ENCODE data around the gene CNST.
"Not testable (repeated sequence)": the region's sequence is repeated elsewhere in the genome, so short reads cannot be mapped to it uniquely, and the experiment has no call there.

CNST gene

GRCh38 chr1:246583448-246584185 is 17.4 kb downstream of the CNST start:
- DNase-seq: no peak

GRCh38 chr1:246587032-246587431 is 20.8 kb downstream of the CNST start:
- DNase-seq: no peak

GRCh38 chr1:246587606-246588005 is 21.4 kb downstream of the CNST start:
- no peak for DNase-seq

DNA sequence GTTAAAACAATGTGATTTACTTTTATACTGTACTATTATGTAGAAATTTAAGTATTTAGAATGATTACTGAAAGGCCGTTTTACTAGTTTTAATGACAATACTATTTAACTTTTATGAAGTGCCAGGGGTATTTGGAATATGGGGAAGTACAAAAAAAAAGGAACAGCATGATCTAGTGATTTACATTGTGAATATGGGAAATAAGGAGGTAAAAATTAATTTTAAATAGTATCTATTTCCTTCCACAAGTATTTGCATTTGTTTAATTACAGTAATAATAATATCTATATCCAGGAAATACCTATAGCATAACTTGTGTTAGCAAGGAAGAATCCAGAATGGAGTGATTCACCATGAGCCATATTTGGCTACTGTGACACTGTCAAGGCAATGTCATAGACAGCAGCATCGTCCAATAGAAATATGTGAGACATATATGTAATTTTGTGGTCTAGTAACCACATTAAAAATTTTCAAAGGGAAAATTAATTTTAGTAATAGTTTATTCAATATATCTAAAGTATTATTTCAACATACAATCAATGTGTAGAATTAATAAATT is 22.0 kb downstream of the CNST start:
- no peak for DNase-seq

DNA sequence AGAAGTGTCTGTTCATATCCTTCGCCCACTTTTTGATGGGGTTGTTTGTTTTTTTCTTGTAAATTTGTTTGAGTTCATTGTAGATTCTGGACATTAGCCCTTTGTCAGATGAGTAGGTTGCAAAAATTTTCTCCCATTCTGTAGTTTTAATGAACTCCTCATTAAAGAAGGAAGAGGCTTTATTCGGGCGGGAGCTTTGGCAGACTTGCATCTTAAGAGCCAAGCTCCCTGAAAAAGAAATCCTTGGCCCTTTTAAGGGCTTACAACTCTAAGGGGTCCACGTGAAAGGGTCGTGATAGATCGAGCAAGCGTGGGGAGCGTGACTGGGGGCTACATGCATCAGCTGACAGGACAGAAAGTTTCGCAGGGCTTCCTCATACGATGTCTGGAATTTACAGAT is 23.7 kb downstream of the CNST start:
- DNase-seq: not testable (repeated sequence)

GRCh38 chr1:246591047-246591446 is 24.8 kb downstream of the CNST start:
- DNase-seq: no peak

GRCh38 chr1:246591504-246591903 is 25.2 kb downstream of the CNST start:
- peak; percentile 38 for DNase-seq

GRCh38 chr1:246591958-246592357 is 25.7 kb downstream of the CNST start:
- DNase-seq: no peak

GRCh38 chr1:246592695-246593094 is 26.4 kb downstream of the CNST start:
- no peak for DNase-seq

GRCh38 chr1:246595146-246595545 is 28.9 kb downstream of the CNST start:
- DNase-seq: no peak

DNA sequence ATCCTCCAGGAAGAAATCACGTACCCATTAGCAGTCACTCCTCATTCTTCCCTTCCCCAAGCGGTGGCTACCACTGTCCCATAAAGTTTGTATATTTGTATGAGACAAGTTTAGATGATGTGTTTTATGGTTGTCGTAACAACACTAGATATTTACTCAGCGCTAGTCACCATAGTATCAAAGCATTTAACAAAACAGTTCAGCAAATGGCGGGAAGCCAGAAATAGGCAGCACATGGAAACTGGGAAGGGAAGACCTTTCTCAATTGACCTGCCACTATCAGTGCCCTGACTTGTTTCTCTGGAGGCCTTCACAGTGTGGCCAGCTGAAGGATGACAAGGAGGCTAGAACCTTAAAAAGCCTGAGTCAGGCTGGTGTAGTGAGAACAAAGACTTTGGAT is 31.1 kb downstream of the CNST start:
- DNase-seq: no peak

DNA sequence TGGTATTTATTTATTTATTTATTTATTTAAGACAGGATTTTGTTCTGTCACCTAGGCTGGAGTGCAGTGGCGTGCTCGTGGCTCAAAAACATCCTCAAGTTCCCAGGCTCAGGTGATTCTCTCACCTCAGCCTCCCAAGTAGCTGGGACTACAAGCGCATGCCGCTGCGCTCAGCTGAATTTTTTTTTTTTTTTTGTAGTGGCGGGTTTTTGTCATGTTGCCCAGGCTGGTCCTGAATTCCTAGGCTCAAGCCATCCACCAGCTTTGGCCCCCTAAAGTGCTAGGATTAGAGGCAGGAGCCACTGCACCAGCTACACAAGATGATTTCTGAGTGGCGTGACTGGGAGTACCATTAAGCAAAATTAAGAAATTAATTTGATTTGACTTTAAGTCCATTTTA is 31.7 kb downstream of the CNST start:
- DNase-seq: no peak

DNA sequence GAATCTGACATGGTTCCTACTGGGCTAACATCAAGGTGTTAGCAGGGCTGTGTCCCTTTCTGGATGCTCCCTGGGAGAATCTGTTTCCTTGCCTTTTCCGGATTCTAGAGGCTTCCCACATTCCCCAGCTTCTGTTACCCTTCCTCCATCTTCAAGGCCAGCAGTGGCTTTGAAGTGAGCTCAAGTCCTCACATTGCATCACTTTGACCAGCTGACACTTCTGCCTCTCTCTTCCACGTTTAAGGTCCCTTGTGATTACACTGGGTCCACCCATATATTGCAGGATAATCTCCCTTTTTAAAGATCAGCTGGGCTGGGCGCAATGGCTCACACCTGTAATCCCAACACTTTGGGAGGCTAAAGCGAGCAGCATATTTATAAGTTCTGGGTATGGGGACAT is 33.1 kb downstream of the CNST start:
- DNase-seq: no peak

- DNase-seq: no peak
Measured at GRCh38 chr1:246600579-246600978, 34.3 kb downstream of the CNST start.

- peak; percentile 19 for DNase-seq
Measured at GRCh38 chr1:246602194-246602593, 35.9 kb downstream of the CNST start.

GRCh38 chr1:246605231-246605630 is 39.0 kb downstream of the CNST start:
- DNase-seq: not testable (repeated sequence)

- DNase-seq: no peak
Measured at GRCh38 chr1:246607462-246607861, 41.2 kb downstream of the CNST start.

DNA sequence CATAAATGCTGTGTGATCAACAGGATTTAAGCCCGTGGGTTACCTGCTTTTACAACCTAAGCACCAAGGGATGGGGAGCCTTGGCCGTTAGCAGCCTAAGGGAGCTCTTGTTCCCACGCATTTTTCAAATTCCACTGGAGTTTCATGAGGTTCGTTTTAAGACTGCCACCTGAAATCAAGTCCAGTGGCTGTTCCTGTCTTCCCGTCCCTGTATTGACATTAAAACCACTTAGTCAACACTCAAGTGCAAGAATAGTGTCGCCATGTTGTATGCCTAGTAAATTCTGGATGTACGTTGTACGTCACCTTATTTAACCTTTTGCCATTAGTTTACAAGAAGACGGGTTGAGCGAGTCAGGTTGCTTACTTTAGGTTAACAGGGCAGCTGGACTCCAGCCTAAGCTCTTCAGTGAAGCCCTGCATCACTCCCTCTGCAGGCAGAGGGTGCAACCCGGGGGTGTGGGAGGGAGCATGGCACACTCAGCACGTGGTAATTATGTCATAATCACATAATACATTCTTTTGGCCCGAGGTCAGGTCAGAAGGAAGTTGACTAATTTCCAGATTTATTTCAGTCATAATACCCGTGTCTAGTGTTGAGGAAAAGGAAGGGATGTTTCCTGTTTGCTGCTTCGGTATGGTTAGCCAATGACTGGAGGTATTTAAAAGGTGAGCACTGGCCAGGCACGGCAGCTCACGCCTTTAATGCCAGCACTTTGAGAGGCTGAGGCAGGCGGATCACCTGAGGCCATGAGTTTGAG is 42.5 kb downstream of the CNST start:
- DNase-seq: peak; percentile 52

- no peak for DNase-seq
Measured at GRCh38 chr1:246609632-246610031, 43.4 kb downstream of the CNST start.

GRCh38 chr1:246613096-246613758 is 47.0 kb downstream of the CNST start:
- DNase-seq: no peak

GRCh38 chr1:246617156-246617555 is 50.9 kb downstream of the CNST start:
- DNase-seq: no peak

- DNase-seq: no peak
Measured at GRCh38 chr1:246617768-246618167, 51.5 kb downstream of the CNST start.

GRCh38 chr1:246618240-246618808 is 52.1 kb downstream of the CNST start:
- no peak for DNase-seq

All from stimulated activated CD4-positive, alpha-beta T cell treated with anti-CD3 and anti-CD28 coated beads, Interleukin-15, amount 100 ng/mL, for 24 hours (primary cell).